GM18526 (cell line): ENCODE results near the gene CNST.

Experiments
- POLR2A ChIP-seq: IDR thresholded peaks from 3 replicates; pipeline ENCODE4 v1.6.1; 2011; ENCODE audit not compliant: insufficient read length; ENCODE audit errors: extremely low read depth

Gene CNST

DNA sequence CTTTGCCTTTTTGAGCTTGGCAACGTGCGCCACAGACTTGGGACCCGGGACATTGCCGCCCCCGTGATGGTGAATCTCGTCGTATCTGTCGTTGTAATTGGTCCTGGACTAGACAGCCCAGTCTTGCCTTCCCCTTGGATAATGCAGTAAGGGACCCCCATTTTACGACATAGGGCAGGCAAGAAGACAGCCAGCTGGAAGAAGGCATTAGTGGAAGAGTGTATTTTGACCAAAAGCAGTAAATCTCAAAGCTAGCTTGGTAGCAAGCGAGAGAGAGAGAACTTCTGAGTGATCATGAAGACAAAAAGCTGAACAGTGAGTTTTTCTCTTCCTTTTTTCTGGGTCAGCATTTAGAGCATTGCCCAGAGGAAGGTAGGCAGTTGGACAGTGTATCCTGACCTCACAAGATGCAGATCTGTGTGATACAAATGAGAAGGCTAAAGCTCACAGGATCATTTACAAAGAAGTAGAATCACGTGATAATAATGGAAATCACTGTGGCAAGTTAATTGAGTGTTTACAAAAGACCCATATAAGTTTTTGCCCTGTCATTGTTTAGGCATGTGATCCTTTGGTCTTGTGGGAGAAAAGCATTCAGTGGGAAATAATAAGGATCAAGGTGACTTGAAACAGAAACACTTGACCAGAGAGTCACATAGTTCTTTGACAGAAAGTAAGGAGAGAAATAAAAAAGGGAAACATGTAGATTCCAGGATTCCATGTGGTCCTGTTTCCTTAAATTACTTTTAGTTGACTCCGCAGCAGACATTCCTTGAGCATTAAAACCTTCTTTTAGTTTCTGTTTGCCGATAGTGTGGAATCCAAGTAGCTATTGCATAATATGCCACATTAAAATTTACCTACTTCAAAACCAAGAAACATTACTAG is 66.3 kb downstream of the CNST start:
- TF ChIP-seq POLR2A = no peak

DNA sequence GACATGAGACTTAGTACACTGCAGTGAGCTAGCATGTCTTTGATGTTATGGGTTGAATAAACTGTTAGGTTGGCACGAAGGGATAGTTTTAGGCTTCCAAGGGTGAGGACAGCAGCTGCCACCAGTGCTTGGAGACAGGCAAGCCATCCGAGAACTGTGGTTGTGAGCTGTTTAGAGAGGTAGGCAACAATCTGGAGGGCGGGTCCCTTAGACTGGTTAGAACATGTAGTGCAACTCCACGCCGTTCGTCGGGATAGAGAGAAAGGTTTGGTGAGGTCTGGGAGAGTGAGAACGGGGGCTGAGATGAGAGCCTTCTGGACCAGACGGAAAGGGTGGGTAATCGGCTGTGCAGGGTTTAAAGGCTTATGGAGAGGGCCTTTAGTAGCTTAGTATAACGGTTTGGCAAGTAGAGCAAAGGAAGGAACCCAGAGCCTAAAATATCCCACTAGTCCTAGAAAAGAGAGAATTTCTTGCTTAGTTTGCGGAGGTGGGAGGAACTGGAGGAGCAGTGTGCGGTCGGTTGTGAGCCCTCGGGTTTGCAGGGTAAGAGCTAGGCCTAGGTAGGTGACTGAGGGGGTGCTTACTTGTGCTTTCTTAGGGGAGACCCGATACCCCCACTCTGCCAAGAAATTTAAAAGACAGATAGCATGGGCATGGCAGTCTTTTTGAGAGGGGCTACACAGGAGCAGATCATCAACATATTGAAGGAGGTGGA is 72.8 kb downstream of the CNST start:
- TF ChIP-seq POLR2A = no peak

DNA sequence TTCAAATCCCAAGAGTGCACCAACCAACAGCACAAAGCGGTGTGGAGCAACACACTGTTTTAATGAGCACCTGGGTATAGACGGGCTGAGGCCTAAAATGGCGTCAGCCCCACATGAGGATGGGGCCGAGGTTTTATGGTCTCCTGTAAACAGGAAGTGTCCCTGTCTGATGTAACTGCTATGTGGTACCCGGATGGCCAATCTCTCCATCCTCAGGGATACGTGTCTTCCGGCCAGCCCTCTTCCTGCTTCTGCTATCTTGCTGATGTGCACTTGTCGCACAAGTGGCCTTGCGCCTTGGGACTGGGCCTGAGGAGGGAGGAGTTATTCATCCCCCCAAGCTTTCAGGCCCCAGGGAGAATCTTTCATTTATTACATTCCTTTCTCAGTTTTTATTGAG is 73.5 kb downstream of the CNST start:
- no peak for TF ChIP-seq POLR2A

GRCh38 chr1:246640747-246641146 is 74.5 kb downstream of the CNST start:
- TF ChIP-seq POLR2A = no peak

DNA sequence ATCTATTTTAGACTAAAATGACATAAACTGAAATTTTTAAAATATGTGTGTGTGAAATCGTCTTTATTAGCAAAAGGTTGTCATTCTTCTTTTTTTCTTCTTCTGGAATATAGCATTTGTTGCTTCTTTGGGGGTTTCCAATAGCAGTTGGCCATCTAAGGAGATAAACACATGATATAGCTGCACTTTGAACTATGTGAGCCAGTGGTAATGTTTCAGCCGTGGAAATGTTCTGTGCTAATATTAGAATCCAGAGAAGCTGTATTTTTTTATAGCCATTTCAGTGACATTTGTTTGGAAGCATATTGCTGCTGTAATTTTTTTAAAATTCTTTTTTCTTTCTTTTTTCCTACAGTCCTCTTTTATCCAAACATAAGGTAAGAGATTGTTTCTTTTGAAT is 75.1 kb downstream of the CNST start:
- no peak for TF ChIP-seq POLR2A

DNA sequence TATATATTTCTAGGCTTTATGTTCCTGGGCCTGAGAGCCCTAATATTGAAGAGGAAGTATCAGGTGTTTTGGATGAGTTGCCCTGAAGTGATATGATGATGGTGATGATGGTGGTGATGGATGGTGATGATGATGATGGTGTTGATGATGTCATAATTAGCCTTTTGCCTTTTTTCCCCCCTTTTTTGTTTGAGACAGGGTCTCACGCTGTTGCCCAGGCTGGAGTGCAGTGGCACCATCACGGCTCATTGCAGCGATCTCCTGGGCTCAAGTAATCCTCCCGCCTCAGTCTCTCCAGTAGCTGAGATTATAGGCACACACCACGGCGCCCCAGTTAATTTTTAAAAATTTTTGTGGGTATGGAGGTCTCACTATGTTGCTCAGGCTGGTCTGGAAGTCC is 76.5 kb downstream of the CNST start:
- no peak for TF ChIP-seq POLR2A

GRCh38 chr1:246647113-246647512 is 80.9 kb downstream of the CNST start:
- TF ChIP-seq POLR2A = no peak

DNA sequence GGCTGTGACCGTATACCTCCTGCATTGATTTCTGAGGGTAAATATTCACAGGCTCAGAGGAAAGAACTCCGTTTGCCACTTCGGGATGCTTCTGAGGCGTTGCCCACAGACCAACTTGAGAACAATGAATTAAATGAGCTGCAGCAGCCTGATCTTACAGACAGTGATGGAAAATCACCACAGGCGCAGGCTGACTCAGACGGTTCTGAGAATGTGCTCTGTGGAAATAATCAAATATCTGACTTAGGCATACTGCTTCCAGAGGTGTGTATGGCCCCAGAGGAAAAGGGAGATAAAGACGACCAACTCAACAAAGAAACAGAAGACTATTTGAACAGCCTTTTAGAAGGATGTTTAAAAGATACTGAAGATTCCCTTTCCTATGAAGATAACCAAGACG is 81.3 kb downstream of the CNST start:
- TF ChIP-seq POLR2A = no peak

DNA sequence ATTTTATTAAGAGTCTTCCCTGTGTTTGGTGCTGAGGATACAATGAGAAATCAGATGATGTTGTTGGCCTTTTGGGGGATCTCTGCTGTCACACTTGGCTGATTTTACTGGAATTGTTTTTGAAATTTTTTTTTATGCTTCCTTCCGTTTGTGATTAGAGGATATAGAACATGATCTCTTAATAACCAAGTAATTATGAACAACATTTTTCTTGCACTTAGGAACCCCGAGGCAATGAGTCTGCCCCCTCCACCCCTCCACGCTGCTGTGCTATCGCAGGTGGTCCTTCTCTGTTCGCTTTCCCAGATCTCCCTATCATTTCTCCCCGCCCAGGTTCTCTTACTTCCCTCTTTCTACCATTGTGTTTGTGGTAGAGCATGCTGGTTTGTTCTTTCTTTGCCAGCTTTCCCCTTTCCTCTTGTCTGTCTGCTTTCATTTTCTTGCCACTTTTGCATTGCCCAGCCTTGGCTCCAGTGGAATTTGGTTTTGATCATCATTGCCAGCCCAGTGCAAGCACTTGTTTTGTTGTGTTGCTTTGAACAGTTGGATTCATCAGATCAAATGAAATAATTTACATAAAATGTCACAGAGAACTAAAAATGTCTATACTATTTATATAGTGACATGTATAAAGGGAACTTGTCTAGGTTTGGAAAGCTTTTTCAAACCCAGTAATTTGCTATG is 84.9 kb downstream of the CNST start:
- TF ChIP-seq POLR2A = no peak

DNA sequence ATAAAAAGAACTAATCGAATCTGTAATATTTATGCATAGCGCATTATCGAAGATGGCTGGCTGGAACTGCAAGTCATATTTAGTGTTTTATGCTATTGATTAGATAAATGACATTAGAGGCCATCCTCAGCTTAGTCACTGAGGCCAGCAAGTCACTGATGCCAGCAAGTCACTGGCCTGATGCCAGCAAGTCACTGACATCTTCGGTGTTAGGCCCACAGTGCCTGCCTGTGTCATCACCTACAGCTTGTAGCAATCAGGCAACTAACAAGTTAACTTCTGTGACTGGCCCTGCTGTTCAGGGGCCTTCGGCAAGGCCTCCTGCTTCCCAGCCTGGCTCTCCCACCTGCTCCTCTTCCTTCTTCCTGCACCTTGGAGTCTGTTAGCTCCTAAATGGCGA is 92.3 kb downstream of the CNST start:
- no peak for TF ChIP-seq POLR2A

DNA sequence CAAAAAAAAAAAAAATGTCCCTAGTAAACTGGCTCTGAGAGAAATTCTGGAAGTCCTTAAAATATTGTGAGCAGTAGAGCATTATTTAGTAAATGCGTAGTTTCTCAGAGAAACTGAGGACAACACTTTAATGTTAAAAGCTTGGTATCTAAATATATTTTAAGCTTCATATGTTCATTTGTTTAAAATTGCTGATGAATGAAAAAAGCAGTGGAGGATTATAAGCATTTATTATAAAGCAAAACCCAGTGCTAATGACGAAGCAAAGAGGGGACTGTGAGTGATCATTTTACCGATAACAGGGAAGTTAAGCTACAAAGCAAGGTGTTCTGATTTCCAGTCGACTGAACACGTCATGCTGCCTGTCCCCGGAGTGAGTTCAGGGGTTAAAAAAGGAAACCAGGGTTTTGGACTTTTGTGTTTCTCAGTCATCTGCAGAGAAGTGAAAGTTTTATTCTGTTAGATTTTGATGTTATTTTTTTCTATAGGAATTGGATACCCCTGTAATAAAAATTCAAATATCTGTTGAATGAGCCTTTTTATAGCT is 93.4 kb downstream of the CNST start:
- TF ChIP-seq POLR2A = no peak

DNA sequence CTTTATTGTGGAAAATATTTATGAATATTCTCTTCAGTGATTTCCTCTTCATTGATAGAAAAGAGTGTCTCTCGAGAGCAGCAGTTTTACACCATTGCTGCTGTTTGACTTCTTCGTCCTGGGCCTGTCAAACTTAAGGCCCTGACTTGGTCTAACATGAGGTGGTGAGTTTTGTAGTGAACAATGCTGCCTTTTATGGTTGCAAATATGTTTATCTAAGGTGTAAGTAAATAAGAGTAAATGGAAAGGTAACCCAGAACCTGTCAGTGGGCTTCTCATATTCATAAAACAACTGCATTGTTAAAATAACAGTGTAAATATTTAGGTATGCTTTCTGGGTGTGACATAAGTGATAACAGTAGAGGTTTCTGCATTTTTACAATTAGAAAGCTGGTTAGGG is 95.2 kb downstream of the CNST start:
- TF ChIP-seq POLR2A = no peak

DNA sequence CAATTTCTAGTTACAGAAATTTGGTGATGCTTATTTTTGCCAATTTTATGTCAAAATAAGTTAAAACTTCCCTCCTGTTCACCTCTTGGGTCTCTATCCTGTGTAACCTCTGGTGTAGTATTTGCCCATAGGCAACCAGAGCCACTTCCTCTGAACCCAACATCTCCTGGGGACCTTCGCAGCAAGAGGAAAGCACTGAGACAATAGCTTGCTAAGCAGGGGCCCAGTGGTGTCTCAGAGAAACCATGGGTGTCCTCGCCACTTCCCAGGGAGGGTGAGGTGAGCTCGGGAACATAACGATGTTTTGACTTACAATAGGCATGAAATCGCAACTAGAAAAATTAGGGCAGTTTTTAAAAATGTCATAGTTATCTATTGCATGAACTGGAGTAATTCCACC is 101.5 kb downstream of the CNST start:
- no peak for TF ChIP-seq POLR2A

GRCh38 chr1:246669659-246670058 is 103.4 kb downstream of the CNST start:
- no peak for TF ChIP-seq POLR2A

GRCh38 chr1:246674049-246674448 is 107.8 kb downstream of the CNST start:
- no peak for TF ChIP-seq POLR2A

GRCh38 chr1:246677842-246678241 is 111.6 kb downstream of the CNST start:
- no peak for TF ChIP-seq POLR2A
